ENCODE data around the gene TERT. TPM values are rescaled to one million over a fixed set of nuclear protein-coding genes. Genes with fewer than 3 reads are reported as not detected.

The TERT gene
- total and polyA plus RNA-seq, 10 of the 15 experiments (the other 5 are each of a cell fraction or from before 2014, with no cell fraction given) = 0.08 to 21.5 (median 5.0) TPM

GRCh38 chr5:1206521-1207412 lies 88.1 kb downstream of the TERT start:
- ChIA-PET RAD21 (ENCODE audit: unreplicated experiment) (no interaction called here), SMC1A (ENCODE audit: uncharacterized antibody, unreplicated experiment) (no interaction called here), POLR2A (no interaction called here), CTCF (no interaction called here)
- Histone ChIP-seq H4K20me1 (ENCODE audit: control insufficient read depth, insufficient read depth) (no peaks in the 10 kb centered on the region; the same call in 1 of the 2 replicates), H2AFZ (ENCODE audit: control insufficient read depth, low read depth, low read length) (no peak overlapping the region), H3K36me3 (ENCODE audit: control insufficient read depth in 2 of 2, insufficient read depth in 2 of 2, low read length in 1 of 2) (no peaks in the 10 kb centered on the region), H3K9me3 (replicated peaks; ENCODE audit: control insufficient read depth, insufficient read depth, low read length) (no peaks in the 10 kb centered on the region), H3K27ac (ENCODE audit: control insufficient read depth, insufficient read depth) (no peak overlapping the region), H3K9ac (ENCODE audit: control insufficient read depth, insufficient read depth, low read length) (no peak overlapping the region), H3K4me3 (no peak overlapping the region), H3K4me2 (ENCODE audit: control insufficient read depth, insufficient read depth) (no peak overlapping the region), H3K27me3 (replicated peaks in 1 of 2; ENCODE audit: control insufficient read depth in 2 of 2, insufficient read depth in 2 of 2, low read length in 1 of 2) (no peaks in the 10 kb centered on the region), H3K4me1 (ENCODE audit: control insufficient read depth, insufficient read depth, low read length) (no peaks in the 10 kb centered on the region), H3K79me2 (ENCODE audit: control insufficient read depth, insufficient read depth, low read length) (no peaks in the 10 kb centered on the region)
- no peak for ATAC-seq
- no peak for DNase-seq (ENCODE audit: low read depth, low spot score)
- no peak for FAIRE-seq
- no peak for TF ChIP-seq SMAD1 (IDR thresholded peaks at IDR 0.05; ENCODE audit: low read depth, partially characterized antibody)
- no peak for TF ChIP-seq WRNIP1 (IDR thresholded peaks at IDR 0.05; ENCODE audit: borderline replicate concordance, low read depth, low read length)
- TF ChIP-seq DPF2 (IDR thresholded peaks at IDR 0.05) = no peak
- TF ChIP-seq KLF5 (IDR thresholded peaks at IDR 0.05; ENCODE audit: partially characterized antibody) = no peak
- TF ChIP-seq ATF7 (IDR thresholded peaks at IDR 0.05; ENCODE audit: low read depth) = no peak
- TF ChIP-seq CBX3 (IDR thresholded peaks at IDR 0.05; ENCODE audit: borderline replicate concordance, low read depth) = no peak
- TF ChIP-seq JUND (IDR thresholded peaks at IDR 0.05; ENCODE audit: low read depth, low read length) = no peak
- TF ChIP-seq, protein P1, sequence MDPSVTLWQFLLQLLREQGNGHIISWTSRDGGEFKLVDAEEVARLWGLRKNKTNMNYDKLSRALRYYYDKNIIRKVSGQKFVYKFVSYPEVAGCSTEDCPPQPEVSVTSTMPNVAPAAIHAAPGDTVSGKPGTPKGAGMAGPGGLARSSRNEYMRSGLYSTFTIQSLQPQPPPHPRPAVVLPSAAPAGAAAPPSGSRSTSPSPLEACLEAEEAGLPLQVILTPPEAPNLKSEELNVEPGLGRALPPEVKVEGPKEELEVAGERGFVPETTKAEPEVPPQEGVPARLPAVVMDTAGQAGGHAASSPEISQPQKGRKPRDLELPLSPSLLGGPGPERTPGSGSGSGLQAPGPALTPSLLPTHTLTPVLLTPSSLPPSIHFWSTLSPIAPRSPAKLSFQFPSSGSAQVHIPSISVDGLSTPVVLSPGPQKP (IDR thresholded peaks at IDR 0.05; ENCODE audit: low read depth, low read length) = no peak
- TF ChIP-seq MYB (IDR thresholded peaks at IDR 0.05; ENCODE audit: borderline replicate concordance, low read depth, low read length) = no peak
- no peak for TF ChIP-seq CBX5 (IDR thresholded peaks at IDR 0.05; ENCODE audit: low read depth)
- TF ChIP-seq CHD1 (IDR thresholded peaks at IDR 0.05; ENCODE audit: low read depth, low read length) = no peak
- no peak for TF ChIP-seq ZBTB40 (IDR thresholded peaks at IDR 0.05; ENCODE audit: borderline replicate concordance)
- no peak for TF ChIP-seq CBFB (IDR thresholded peaks at IDR 0.05; ENCODE audit: low read depth)
- no peak for TF ChIP-seq RUNX3 (IDR thresholded peaks at IDR 0.05; ENCODE audit: low read length)
- no peak for TF ChIP-seq MEF2A (IDR thresholded peaks at IDR 0.05; ENCODE audit: insufficient read depth, low read depth, low read length)
- WGBS (ENCODE audit: insufficient coverage, insufficient replicate concordance, low lambda C conversion rate, missing lambda C conversion rate) = 61% methylated on average over 39 of the region's 49 CpGs
- in situ Hi-C loops (cut with MboI) (no loop called here), intact Hi-C loops (cut with micrococcal nuclease; ENCODE audit: unreplicated experiment) (no loop called here)
- no TSS peak for BruUV-seq (replicated peaks)
